Fibroblast of lung (primary cell): ENCODE measurements around the gene LIMA1.

Experiments
- EZH2 ChIP-seq: IDR thresholded peaks from 2 replicates; pipeline ENCODE4 v1.5.1; 2012; ENCODE audit warnings: low read length, control low read depth, mild to moderate bottlenecking; ENCODE audit errors: missing control alignments
- TF ChIP-seq, protein P1 (sequence below), 2 donors: IDR thresholded peaks in 1 of 2; conservative IDR thresholded peaks in 1 of 2; 1 replicate in 1 of 2; 2 replicates in 1 of 2; pipeline ENCODE4 v1.5.1; 2011 to 2012; ENCODE audit warnings: low read length in 2 of 2, control low read depth in 1 of 2, inconsistent platforms in 1 of 2, low read depth in 1 of 2, mild to moderate bottlenecking in 1 of 2

- TF ChIP-seq, protein P1, sequence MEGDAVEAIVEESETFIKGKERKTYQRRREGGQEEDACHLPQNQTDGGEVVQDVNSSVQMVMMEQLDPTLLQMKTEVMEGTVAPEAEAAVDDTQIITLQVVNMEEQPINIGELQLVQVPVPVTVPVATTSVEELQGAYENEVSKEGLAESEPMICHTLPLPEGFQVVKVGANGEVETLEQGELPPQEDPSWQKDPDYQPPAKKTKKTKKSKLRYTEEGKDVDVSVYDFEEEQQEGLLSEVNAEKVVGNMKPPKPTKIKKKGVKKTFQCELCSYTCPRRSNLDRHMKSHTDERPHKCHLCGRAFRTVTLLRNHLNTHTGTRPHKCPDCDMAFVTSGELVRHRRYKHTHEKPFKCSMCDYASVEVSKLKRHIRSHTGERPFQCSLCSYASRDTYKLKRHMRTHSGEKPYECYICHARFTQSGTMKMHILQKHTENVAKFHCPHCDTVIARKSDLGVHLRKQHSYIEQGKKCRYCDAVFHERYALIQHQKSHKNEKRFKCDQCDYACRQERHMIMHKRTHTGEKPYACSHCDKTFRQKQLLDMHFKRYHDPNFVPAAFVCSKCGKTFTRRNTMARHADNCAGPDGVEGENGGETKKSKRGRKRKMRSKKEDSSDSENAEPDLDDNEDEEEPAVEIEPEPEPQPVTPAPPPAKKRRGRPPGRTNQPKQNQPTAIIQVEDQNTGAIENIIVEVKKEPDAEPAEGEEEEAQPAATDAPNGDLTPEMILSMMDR (conservative IDR thresholded peaks at IDR 0.05 in 1 of 2, IDR thresholded peaks at IDR 0.05 in 1 of 2; ENCODE audit: low read depth in 1 of 2, low read length in 2 of 2): peak in 1 of 2 donors; percentile 51
- TF ChIP-seq EZH2: no peak
These were observed 150.7 kb downstream of the LIMA1 start for GRCh38 chr12:50132505-50133135.
